NCI-H2081 treated with DMSO at 0.1 percent for 48 hours (cell line): Measurements from ENCODE around the gene SLC17A9.

Experiments used
- DNase-seq: peaks from one replicate; lab custom pipeline; 2025; lab: John Stamatoyannopoulos, UW

SLC17A9 gene

GRCh38 chr20:62968378-62969178 lies 16.1 kb downstream of the SLC17A9 start:
- DNase-seq, result no peak

DNA sequence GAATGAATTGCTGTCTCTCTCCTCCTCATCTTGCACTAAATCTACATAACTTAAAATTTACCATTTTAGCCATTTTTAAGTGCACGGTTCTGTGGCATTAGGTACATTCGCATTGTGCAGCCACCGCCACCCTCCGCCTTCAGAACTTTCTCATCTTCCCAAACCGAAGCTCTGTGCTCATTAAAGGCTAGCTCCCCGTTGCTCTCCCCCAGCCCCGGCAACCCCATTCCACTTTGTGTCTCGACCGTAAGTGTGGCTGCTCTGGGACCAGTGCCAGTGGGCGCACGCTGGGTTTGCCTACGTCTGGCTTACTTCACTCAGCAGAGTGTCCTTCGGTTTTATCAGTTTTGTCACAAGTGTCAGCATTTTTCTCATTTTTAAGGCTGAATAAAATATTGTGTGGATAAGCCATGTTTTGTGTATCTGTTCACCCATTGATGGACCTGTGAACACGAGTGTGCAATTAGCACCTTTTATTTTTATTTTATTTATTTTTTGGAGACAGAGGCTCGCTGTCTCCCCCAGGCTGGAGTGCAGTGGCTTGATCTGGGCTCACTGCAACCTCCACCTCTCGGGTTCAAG lies 16.8 kb downstream of the SLC17A9 start:
- DNase-seq, result no peak

DNA sequence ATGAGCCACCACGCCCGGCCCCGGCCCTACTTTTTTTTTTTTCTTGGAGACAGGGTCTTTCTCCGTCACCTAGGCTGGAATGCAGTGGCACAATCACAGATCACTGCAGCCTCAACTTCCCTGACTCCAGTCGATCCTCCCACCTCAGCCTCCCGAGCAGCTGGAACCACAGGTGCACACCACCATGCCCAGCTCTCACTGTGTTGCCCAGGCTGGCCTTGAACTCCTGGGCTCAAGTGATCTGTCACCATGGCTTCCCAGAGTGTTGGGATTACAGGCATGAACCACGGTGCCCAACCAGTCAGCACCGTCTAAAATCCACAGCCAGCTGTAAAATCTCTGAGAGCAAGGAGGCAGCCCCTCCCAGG lies 17.4 kb downstream of the SLC17A9 start:
- no peak for DNase-seq

- no peak for DNase-seq
Observed at GRCh38 chr20:62970307-62971210, 18.1 kb downstream of the SLC17A9 start.

DNA sequence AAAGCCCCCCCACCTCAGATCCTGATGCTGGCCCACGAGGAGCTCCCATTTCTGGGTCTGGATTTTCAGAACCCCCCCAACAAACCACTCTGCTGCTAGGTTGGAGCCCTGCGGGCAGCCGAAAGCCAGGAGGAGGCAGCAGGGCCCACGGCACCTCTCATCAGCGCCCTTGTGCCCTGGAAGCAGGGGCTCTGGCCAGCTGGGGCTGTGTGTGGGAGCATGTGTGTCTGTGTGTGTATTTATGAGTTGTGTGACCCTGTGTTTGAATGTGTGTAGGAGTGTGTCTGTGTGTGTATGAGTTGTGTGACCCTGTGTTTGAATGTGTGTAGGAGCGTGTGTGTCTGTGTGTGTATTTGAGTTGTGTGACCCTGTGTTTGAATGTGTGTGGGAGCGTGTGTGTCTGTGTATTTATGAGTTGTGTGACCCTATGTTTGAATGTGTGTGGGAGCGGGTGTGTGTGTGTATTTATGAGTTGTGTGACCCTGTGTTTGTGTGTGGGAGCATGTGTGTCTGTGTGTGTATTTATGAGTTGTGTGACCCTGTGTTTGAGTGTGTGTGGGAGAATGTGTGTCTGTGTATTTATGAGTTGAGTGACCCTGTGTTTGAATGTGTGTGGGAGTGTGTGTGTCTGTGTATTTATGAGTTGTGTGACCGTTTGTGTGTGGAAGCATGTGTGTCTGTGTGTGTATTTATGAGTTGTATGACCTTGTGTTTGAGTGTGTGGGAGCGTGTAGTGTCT lies 18.9 kb downstream of the SLC17A9 start:
- DNase-seq, result no peak

DNA sequence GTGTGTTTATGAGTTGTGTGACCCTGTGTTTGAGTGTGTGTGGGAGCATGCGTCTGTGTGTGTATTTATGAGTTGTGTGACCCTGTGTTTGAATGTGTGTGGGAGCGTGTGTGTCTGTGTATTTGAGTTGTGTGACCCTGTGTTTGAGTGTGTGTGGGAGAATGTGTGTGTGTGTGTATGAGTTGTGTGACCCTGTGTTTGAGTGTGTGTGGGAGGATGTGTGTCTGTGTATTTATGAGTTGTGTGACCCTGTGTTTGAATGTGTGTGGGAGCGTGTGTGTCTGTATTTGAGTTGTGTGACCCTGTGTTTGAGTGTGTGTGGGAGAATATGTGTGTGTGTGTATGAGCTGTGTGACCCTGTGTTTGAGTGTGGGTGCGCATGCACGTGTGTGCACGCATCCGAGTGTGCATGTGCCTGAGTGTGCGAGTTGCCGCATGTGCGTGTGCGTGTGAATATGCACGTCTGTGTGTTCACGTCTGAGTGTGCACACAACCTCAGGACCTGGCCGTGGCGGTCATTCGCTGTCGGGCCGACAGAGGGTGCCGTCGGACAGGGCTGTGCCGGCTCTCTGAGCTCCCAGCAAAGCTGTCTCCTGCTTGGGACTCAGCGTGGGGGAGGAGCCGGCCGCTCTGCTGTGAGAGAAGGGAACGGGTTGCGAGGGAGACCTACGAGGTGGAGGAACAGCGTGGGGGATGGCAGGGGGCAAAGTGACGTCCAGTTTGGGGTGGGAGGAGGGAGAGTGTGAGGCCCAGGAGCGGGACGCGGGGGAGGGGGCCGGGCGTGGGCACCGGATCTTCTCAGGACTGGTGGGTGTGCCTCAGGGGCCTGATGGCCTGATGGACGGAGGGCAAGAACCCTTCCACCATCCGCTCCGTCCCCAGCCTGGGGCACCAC lies 19.7 kb downstream of the SLC17A9 start:
- DNase-seq, result no peak

GRCh38 chr20:62972845-62973745 lies 20.6 kb downstream of the SLC17A9 start:
- DNase-seq, result no peak

DNA sequence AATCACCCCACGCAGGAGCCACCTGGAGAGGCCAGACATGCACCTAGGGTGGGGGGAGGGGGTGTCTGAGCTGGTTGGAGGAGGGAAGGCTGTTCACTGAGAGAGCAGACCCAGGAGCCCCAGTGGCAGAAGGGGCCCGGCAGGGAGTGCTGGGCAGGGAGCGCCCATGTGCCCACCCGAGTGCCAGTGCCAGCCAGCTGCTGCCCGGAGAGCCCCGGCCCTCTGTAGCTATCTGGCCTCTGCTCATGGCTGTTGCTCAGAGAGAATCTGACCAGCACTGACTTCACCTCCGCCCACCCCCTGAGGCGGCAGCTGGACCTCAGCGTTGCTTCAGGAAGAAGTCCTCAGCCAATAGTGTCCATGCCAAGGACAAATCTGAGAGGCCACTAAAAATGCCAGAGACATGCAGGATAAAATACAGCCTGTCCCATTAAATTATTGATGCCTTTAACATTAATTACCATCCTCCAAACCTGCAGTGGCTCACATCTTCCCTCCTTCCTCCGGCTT lies 22.8 kb downstream of the SLC17A9 start:
- no peak for DNase-seq

DNA sequence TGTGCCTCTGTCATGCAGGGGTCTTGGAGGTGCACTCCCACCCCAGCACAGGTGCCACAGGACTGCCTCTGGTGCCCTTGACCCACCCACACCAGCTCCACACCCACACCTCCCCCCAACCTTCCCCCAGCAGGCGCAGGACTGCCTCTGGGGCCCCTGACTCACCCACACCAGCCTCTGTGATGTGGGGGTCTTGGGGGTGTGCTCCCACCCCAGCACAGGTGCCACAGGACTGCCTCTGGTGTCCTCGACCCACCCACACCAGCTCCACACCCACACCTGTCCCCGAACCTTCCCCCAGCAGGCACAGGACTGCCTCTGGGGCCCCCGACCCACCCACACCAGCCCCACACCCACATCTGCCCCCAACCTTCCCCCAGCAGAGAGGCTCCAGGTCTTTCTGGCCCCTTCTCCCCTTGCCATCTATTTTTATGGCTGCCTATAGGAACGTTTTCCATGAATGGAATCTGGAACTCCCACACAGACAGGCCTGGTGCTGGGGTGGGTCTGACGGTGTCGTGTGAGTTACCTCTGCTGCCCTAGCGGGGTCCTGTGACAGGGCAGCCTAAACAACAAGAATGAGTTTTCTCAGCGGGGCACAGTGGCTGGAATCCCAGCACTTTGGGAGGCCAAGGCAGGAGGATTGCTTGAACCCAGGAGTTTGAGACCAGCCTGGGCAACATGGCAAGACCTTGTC lies 23.5 kb downstream of the SLC17A9 start:
- no peak for DNase-seq

GRCh38 chr20:62976886-62977285 lies 24.4 kb downstream of the SLC17A9 start:
- DNase-seq, result no peak

DNA sequence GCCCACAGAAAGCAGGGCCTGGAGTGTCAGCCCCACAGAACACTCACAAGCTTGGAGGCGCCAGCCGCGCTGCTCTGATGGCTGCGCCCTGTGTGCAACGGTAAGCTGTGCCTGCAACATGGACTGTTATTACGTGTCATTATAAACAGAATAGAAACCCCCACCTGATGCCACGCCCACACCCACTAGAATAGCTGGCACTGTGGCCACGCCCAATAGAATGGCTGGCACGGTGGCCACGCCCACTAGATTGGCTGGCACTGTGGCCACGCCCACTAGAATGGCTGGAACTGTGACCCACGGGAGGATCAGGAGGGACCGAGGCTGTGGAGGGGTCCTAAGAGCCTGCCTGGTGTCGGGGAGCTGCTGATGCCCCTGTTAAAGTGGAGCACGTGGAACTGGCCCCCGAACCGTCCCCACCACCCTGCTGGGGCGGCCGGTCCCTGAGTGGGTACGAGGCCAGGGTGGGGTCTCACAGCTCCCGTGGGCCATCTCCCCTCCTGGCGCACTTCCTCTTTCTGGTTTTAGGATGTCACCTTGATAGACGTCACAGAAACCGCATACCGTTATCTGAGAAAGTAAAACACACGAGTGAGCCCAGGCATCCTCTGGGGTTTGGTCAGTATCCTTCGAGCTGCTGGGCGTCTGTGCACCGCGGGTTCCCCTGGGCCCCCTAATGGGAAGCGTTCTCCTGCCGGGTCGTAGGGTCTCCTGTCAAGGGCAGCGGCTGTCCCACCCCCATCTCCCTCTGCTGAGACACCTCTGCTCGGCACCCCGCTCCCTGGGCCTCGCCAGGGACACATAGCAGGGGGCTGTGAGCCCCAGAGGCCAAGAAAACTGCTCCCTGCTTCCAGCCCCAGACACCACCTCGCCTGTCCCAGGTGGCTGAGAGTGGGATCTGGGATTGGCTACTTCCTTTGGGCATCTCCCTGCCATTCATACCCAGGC lies 25.4 kb downstream of the SLC17A9 start:
- DNase-seq, result no peak

- DNase-seq, result no peak
Observed at GRCh38 chr20:62978561-62978943, 26.0 kb downstream of the SLC17A9 start.

GRCh38 chr20:62979310-62979709 lies 26.8 kb downstream of the SLC17A9 start:
- no peak for DNase-seq

DNA sequence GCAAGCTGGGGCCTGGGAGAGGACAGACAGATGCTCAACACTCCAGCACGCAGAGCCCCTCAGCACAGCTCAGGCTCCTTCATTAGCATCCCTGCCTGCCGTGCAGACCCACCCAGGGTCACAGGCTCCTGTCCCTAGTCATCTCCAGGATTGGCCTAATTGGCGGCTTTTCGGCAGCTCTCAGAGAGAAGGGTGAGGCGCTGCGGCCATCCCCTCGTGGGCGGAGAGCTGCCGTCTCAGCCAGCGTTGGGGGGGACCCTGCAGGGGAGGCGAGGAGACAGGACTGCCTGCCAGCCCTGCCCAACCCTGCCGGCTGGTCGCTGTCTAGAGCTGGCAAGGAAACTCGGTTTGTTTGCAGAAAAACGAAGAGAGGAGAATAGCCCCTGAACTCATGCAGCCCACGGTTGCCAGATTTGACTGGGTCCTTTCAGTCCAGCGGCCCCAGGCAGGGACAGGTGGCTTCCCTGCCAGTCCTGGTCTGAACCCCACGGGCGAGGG lies 27.4 kb downstream of the SLC17A9 start:
- no peak for DNase-seq

GRCh38 chr20:62980380-62980960 lies 28.0 kb downstream of the SLC17A9 start:
- DNase-seq, result peak; percentile 53

GRCh38 chr20:62980970-62981369 lies 28.5 kb downstream of the SLC17A9 start:
- no peak for DNase-seq
